K562 (cell line): ENCODE measurements around the gene ZNF598. TPM values are rescaled to one million over a fixed set of nuclear protein-coding genes. Genes with fewer than 3 reads are reported as not detected.

Experiments
- ATAC-seq: fragments of 200-7000 bp; cut with Tn5 transposase; 3 replicates; pipeline ENCODE4 v1.9.1; 2020; ENCODE audit warnings: moderate library complexity
- BruUV-seq: library from RNA; stranded (reverse); fragments of 400-500 nt; replicated peaks from 2 replicates; lab custom pipeline; 2021; lab: Mats Ljungman, UMichigan
- CTCF ChIA-PET: fragments of 300-600 bp; formaldehyde crosslinking; extraction: SDS; loops from one replicate; lab custom pipeline; 2021; ENCODE audit warnings: low intra/inter-chr PET ratio; lab: Yijun Ruan, JAX
- POLR2A ChIA-PET: fragments of 300-600, 350-650 bp; sonication (Branson Sonifier 250); formaldehyde crosslinking; extraction: SDS; loops from one replicate; lab custom pipeline; 2021; ENCODE audit warnings: antibody characterized with exemption, inconsistent platforms; lab: Yijun Ruan, JAX
- DNase-seq, 4 experiments: peaks; one replicate each; pipeline versions ENCODE4 v3.0.0 to v3.0.0-alpha.2; 2011 to 2018; ENCODE audit warnings: low spot score in 3 of 4, mixed read lengths in 3 of 4; ENCODE audit errors: extremely low read depth in 1 of 4
- FAIRE-seq: peaks from 2 replicates; lab custom pipeline; 2011; peaks lifted over from hg19 to GRCh38; lab: Jason Lieb, UNC
- H2AFZ ChIP-seq: 2 replicates; pipeline ENCODE4 v1.6.0; 2011; ENCODE audit warnings: low read depth, low read length, control low read depth, inconsistent platforms
- H3K27ac ChIP-seq: fragments of 200-600 bp; 3 replicates; pipeline ENCODE4 v1.8.0; 2011; ENCODE audit warnings: low read depth, mild to moderate bottlenecking, control low read depth, inconsistent platforms, low read length, moderate library complexity, mixed read lengths; ENCODE audit errors: extremely low read depth
- H3K27me3 ChIP-seq, 2 experiments: fragments of 300-600 bp in 1 of 2; 2 replicates in 1 of 2; 3 replicates in 1 of 2; pipeline versions ENCODE4 v1.6.0 to v1.8.0; 2011; ENCODE audit warnings: inconsistent platforms in 2 of 2, low read length in 2 of 2, mild to moderate bottlenecking in 1 of 2, mixed read lengths in 1 of 2, moderate library complexity in 1 of 2; ENCODE audit not compliant: control insufficient read depth in 2 of 2, insufficient read depth in 2 of 2
- H3K36me3 ChIP-seq: fragments of 300-600 bp; 3 replicates; pipeline ENCODE4 v1.8.0; 2011; ENCODE audit warnings: mild to moderate bottlenecking, low read length, inconsistent platforms; ENCODE audit not compliant: control insufficient read depth, insufficient read depth
- H3K4me1 ChIP-seq, 2 experiments: fragments of 200-600 bp in 1 of 2; replicated peaks in 1 of 2; 2 replicates in 1 of 2; 3 replicates in 1 of 2; pipeline versions ENCODE4 v1.5.1 to v1.8.0; 2011; ENCODE audit warnings: inconsistent platforms in 2 of 2, low read length in 2 of 2, mild to moderate bottlenecking in 1 of 2, mixed read lengths in 1 of 2, moderate library complexity in 1 of 2; ENCODE audit not compliant: control insufficient read depth in 2 of 2, insufficient read depth in 2 of 2
- H3K4me2 ChIP-seq: 2 replicates; pipeline ENCODE4 v1.6.1; 2011; ENCODE audit warnings: low read length, control low read depth, inconsistent platforms, mixed read lengths; ENCODE audit not compliant: insufficient read depth
- H3K4me3 ChIP-seq: fragments of 200-600 bp; sonication (generic), shearing (Covaris generic); 2 replicates; pipeline ENCODE4 v1.5.1; 2016; ENCODE audit warnings: control low read depth, inconsistent platforms
- H3K79me2 ChIP-seq: fragments of 200-600 bp; 3 replicates; pipeline ENCODE4 v1.8.0; 2011; ENCODE audit warnings: low read length, inconsistent platforms; ENCODE audit not compliant: control insufficient read depth, insufficient read depth
- H3K9ac ChIP-seq, 2 experiments: 2 replicates each; pipeline versions ENCODE4 v1.6.0 to v1.6.1; 2011; ENCODE audit warnings: low read depth in 2 of 2, low read length in 2 of 2, control low read depth in 1 of 2, inconsistent platforms in 1 of 2, mild to moderate bottlenecking in 1 of 2, mixed read lengths in 1 of 2; ENCODE audit not compliant: insufficient read depth in 1 of 2
- H3K9me1 ChIP-seq: one replicate; pipeline ENCODE4 v1.6.0; 2011; ENCODE audit warnings: inconsistent platforms, mild to moderate bottlenecking, low read length, moderate library complexity; ENCODE audit not compliant: control insufficient read depth, insufficient read depth
- H3K9me3 ChIP-seq: replicated peaks from 2 replicates; pipeline ENCODE4 v1.5.1; 2011; ENCODE audit warnings: low read depth, low read length, inconsistent platforms; ENCODE audit not compliant: control insufficient read depth, insufficient read depth
- H4K20me1 ChIP-seq: replicated peaks from 2 replicates; pipeline ENCODE4 v1.6.1; 2011; ENCODE audit warnings: low read length, inconsistent platforms, mixed read lengths; ENCODE audit not compliant: control insufficient read depth, insufficient read depth
- GABPB1 ChIP-seq: sonication (generic); formaldehyde crosslinking; IDR thresholded peaks from 2 replicates; pipeline ENCODE4 v1.8.0; 2022; ENCODE audit warnings: mild to moderate bottlenecking, missing genetic modification reagents
- RBFOX2 ChIP-seq: fragments of 200-400 bp; formaldehyde crosslinking; IDR thresholded peaks from 2 replicates; pipeline ENCODE4 v1.6.1; 2017; ENCODE audit warnings: low read depth, mild to moderate bottlenecking, low read length, moderate library complexity
- ZBTB33 ChIP-seq: sonication (generic); formaldehyde crosslinking; IDR thresholded peaks from 2 replicates; pipeline ENCODE4 v1.8.1; 2023; ENCODE audit warnings: mild to moderate bottlenecking, missing genetic modification reagents
- WGBS: fragments of 100-300 bp; shearing (Covaris generic); methylation state at CpG from one replicate; pipeline ENCODE4 v1.1.6; 2016; ENCODE audit warnings: low coverage, mixed read lengths; ENCODE audit not compliant: insufficient coverage; ENCODE audit errors: missing lambda C conversion rate; 5-methylcytosine and 5-hydroxymethylcytosine counted together
- in situ Hi-C: fragments of 300-500 bp; cut with MboI; formaldehyde crosslinking; loops from 4 replicates; pipeline ENCODE4 v1.15.0; 2018; ENCODE audit warnings: inconsistent platforms, mixed read lengths
- intact Hi-C: fragments of 100-400 bp; cut with micrococcal nuclease; formaldehyde crosslinking; loops from 2 replicates; pipeline ENCODE4 v1.14.2; 2022
- polyA plus RNA-seq, 8 experiments: library from polyadenylated mRNA; depleted of rRNA in 4 of 8; stranded (reverse) in 5 of 8; unstranded in 3 of 8; fragments of >200 nt; fragmentation: Nextera tagmentation in 2 of 8; fragmentation: Illumina TruSeq in 1 of 8; extraction: Ambion mirVana in 2 of 8; extraction: Trizol in 1 of 8; gene quantifications; 2 replicates each; pipeline versions ENCODE4 v1.2.1 to v1.2.3, GENCODE V29; 2011 to 2014; ENCODE audit warnings: inconsistent platforms in 1 of 8, missing spikeins in 1 of 8
- total RNA-seq, 7 experiments: library from RNA; depleted of rRNA in 6 of 7; stranded (reverse); fragments of >200 nt in 6 of 7; fragmentation: Illumina TruSeq in 2 of 7; extraction: Trizol in 2 of 7; gene quantifications; 2 replicates each; pipeline versions ENCODE4 v1.2.1 to v1.2.3, GENCODE V29; 2011 to 2021; ENCODE audit warnings: low replicate concordance in 1 of 7

ZNF598 gene
- total and polyA plus RNA-seq, 9 of the 15 experiments (the other 6 are each of a cell fraction or from before 2014, with no cell fraction given): 0.11 to 115 (median 29.6) TPM

GRCh38 chr16:1997494-1998359 is 11.9 kb downstream of the ZNF598 start:
- H3K4me3 ChIP-seq: no peak overlapping the region
- intact Hi-C loops (no loop called here), in situ Hi-C loops (no loop called here)
- peaks cover 76% of the 10 kb centered on the region for H3K36me3 ChIP-seq
- no peak overlapping the region for H2AFZ ChIP-seq
- H3K4me1 ChIP-seq: peaks cover 12 to 51% of the 10 kb centered on the region in 2 experiments
- ChIA-PET CTCF (no interaction called here), POLR2A (interaction anchor here (0.6 to 3.8 kb wide), 8 partner anchors 11 to 158 kb away, joined by 3 to 16 read pairs (median 4); partner anchors contain the start of genes RPS2, TRAF7 and ZNF598)
- TF ChIP-seq RBFOX2 (peak; percentile 43), GABPB1 (CRISPR knock-in tag) (no peak), ZBTB33 (CRISPR knock-in tag) (0 out of 2 replicates have a peak, but pooled peaks have one; percentile 42)
- DNase-seq (no peak), FAIRE-seq (no peak), ATAC-seq (no peak)
- H3K9me1 ChIP-seq: no peaks in the 10 kb centered on the region
- peaks cover 31% of the 10 kb centered on the region for H3K79me2 ChIP-seq
- no peaks in the 10 kb centered on the region for H3K27me3 ChIP-seq
- peak overlapping the region in 1 of 2 experiments; percentile 13; a peak in 1 of 4 replicates for H3K9ac ChIP-seq
- no peaks in the 10 kb centered on the region; the same call in none of the 2 replicates for H4K20me1 ChIP-seq
- 92% methylated on average over 23 of the region's 26 CpGs for WGBS
- no TSS peak for BruUV-seq
- no peak overlapping the region for H3K4me2 ChIP-seq
- no peaks in the 10 kb centered on the region for H3K9me3 ChIP-seq
- H3K27ac ChIP-seq: no peak overlapping the region
